HuH-7 (cell line): ENCODE results near the gene STIM2.
A peak's percentile ranks its signal among the peaks of the same experiment; 100 is the strongest.
"Not testable (repeated sequence)": the region's sequence is repeated elsewhere in the genome, so short reads cannot be mapped to it uniquely, and the experiment has no call there.

Experiments used
- DNase-seq: peaks from one replicate; pipeline ENCODE4 v3.0.0; 2011; ENCODE audit warnings: low spot score

STIM2 gene

GRCh38 chr4:26953366-26953765 lies 92.7 kb downstream of the STIM2 start:
- DNase-seq, result no peak

- DNase-seq, result no peak
Observed at GRCh38 chr4:26953770-26954423, 93.3 kb downstream of the STIM2 start.

- no peak for DNase-seq
Observed at GRCh38 chr4:26955241-26955640, 94.6 kb downstream of the STIM2 start.

GRCh38 chr4:26958925-26959653 lies 98.4 kb downstream of the STIM2 start:
- no peak for DNase-seq

GRCh38 chr4:26959654-26960047 lies 99.0 kb downstream of the STIM2 start:
- DNase-seq, result no peak

- no peak for DNase-seq
Observed at GRCh38 chr4:26962720-26963119, 102.1 kb downstream of the STIM2 start.

GRCh38 chr4:26964512-26964911 lies 103.9 kb downstream of the STIM2 start:
- DNase-seq, result no peak

GRCh38 chr4:26964994-26965393 lies 104.4 kb downstream of the STIM2 start:
- no peak for DNase-seq

GRCh38 chr4:26975464-26976181 lies 115.0 kb downstream of the STIM2 start:
- not testable (repeated sequence) for DNase-seq

GRCh38 chr4:26978387-26979053 lies 117.9 kb downstream of the STIM2 start:
- no peak for DNase-seq

- DNase-seq, result no peak
Observed at GRCh38 chr4:26984896-26985295, 124.3 kb downstream of the STIM2 start.

GRCh38 chr4:26985873-26986272 lies 125.2 kb downstream of the STIM2 start:
- no peak for DNase-seq

- no peak for DNase-seq
Observed at GRCh38 chr4:26987191-26987590, 126.5 kb downstream of the STIM2 start.

- DNase-seq, result no peak
Observed at GRCh38 chr4:26991057-26991456, 130.4 kb downstream of the STIM2 start.

GRCh38 chr4:26992657-26993361 lies 132.2 kb downstream of the STIM2 start:
- DNase-seq, result no peak

GRCh38 chr4:26993539-26993938 lies 132.9 kb downstream of the STIM2 start:
- DNase-seq, result no peak

GRCh38 chr4:26993967-26994366 lies 133.3 kb downstream of the STIM2 start:
- DNase-seq, result no peak

- DNase-seq, result no peak
Observed at GRCh38 chr4:26995316-26995715, 134.7 kb downstream of the STIM2 start.

- DNase-seq, result no peak
Observed at GRCh38 chr4:26996745-26997144, 136.1 kb downstream of the STIM2 start.

GRCh38 chr4:26999689-27000088 lies 139.0 kb downstream of the STIM2 start:
- no peak for DNase-seq

- no peak for DNase-seq
Observed at GRCh38 chr4:27000122-27000521, 139.5 kb downstream of the STIM2 start.

- DNase-seq, result peak; percentile 37
Observed at GRCh38 chr4:27000820-27001219, 140.2 kb downstream of the STIM2 start.
